GM18951 (cell line): ENCODE data around the gene NUP210.

Source experiments
- POLR2A ChIP-seq: IDR thresholded peaks from 4 replicates; pipeline ENCODE4 v1.6.1; 2011; ENCODE audit warnings: mild to moderate bottlenecking; ENCODE audit not compliant: insufficient read length, insufficient read depth; ENCODE audit errors: extremely low read depth
- in situ Hi-C: fragments of 300-500 bp; cut with MboI; formaldehyde crosslinking; loops from one replicate; pipeline ENCODE4 v1.12.0; 2022; ENCODE audit warnings: low sequenced_read_pairs, mixed read lengths, inconsistent platforms; ENCODE audit not compliant: unreplicated experiment

Gene NUP210

GRCh38 chr3:13407475-13407874 is 12.6 kb downstream of the NUP210 start:
- in situ Hi-C loops, result no loop called here
- no peak for TF ChIP-seq POLR2A

- in situ Hi-C loops, result no loop called here
- no peak for TF ChIP-seq POLR2A
Measured at GRCh38 chr3:13406190-13406589, 13.9 kb downstream of the NUP210 start.

- in situ Hi-C loops, result no loop called here
- no peak for TF ChIP-seq POLR2A
Measured at GRCh38 chr3:13405614-13406013, 14.5 kb downstream of the NUP210 start.

- TF ChIP-seq POLR2A, result no peak
- in situ Hi-C loops, result no loop called here
Measured at GRCh38 chr3:13404626-13405452, 15.3 kb downstream of the NUP210 start.

- in situ Hi-C loops, result no loop called here
Measured at GRCh38 chr3:13403847-13404246, 16.3 kb downstream of the NUP210 start.

GRCh38 chr3:13403213-13403819 is 16.8 kb downstream of the NUP210 start:
- in situ Hi-C loops, result no loop called here
- no peak for TF ChIP-seq POLR2A

More at GRCh38 chr3:13403847-13404246, 16.3 kb downstream of the NUP210 start:
- no peak for TF ChIP-seq POLR2A

- no peak for TF ChIP-seq POLR2A
- in situ Hi-C loops, result no loop called here
Measured at GRCh38 chr3:13401149-13401548, 19.0 kb downstream of the NUP210 start.

- TF ChIP-seq POLR2A, result no peak
- in situ Hi-C loops, result no loop called here
Measured at GRCh38 chr3:13400114-13400673, 19.9 kb downstream of the NUP210 start.

- TF ChIP-seq POLR2A, result no peak
- in situ Hi-C loops, result no loop called here
Measured at GRCh38 chr3:13399603-13400002, 20.5 kb downstream of the NUP210 start.

- TF ChIP-seq POLR2A, result no peak
- in situ Hi-C loops, result no loop called here
Measured at GRCh38 chr3:13397316-13397715, 22.8 kb downstream of the NUP210 start.

GRCh38 chr3:13394363-13394762 is 25.8 kb downstream of the NUP210 start:
- TF ChIP-seq POLR2A, result no peak
- in situ Hi-C loops, result no loop called here

- in situ Hi-C loops, result no loop called here
- no peak for TF ChIP-seq POLR2A
Measured at GRCh38 chr3:13393427-13394360, 26.4 kb downstream of the NUP210 start.

GRCh38 chr3:13391308-13391707 is 28.8 kb downstream of the NUP210 start:
- in situ Hi-C loops, result no loop called here
- TF ChIP-seq POLR2A, result no peak

GRCh38 chr3:13389378-13389777 is 30.7 kb downstream of the NUP210 start:
- TF ChIP-seq POLR2A, result no peak
- in situ Hi-C loops, result no loop called here
